GM18498 (cell line): Measurements from ENCODE around the gene AP5M1.
A peak's percentile ranks its signal among the peaks of the same experiment; 100 is the strongest.
"Not testable (repeated sequence)": the region's sequence is repeated elsewhere in the genome, so short reads cannot be mapped to it uniquely, and the experiment has no call there.

ENCODE experiments used
- ATAC-seq: cut with Tn5 transposase; IDR thresholded peaks from one replicate; pipeline ENCODE4 v1.9.1; 2021; ENCODE audit warnings: mild to moderate bottlenecking, moderate library complexity; ENCODE audit not compliant: unreplicated experiment

Gene AP5M1

DNA sequence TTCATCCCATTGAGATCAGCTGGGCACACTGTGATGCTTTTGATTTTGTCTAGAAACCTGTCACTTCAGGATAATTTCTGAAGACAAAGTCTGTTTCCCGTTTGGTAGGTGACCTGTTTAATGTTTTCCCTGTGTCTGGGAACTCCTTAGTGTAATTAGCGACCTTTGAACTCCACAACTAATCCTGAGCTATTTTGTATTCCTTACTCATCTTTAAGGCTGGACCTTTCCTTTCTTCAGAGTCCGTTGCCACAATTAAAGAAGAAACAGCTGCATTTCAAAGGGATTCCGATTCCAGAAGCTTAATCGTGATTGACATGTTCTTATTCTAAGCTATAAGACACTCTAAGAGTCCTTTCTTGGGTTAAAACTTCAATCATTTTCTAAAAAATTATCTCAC lies 22.0 kb downstream of the AP5M1 start:
- no peak for ATAC-seq

DNA sequence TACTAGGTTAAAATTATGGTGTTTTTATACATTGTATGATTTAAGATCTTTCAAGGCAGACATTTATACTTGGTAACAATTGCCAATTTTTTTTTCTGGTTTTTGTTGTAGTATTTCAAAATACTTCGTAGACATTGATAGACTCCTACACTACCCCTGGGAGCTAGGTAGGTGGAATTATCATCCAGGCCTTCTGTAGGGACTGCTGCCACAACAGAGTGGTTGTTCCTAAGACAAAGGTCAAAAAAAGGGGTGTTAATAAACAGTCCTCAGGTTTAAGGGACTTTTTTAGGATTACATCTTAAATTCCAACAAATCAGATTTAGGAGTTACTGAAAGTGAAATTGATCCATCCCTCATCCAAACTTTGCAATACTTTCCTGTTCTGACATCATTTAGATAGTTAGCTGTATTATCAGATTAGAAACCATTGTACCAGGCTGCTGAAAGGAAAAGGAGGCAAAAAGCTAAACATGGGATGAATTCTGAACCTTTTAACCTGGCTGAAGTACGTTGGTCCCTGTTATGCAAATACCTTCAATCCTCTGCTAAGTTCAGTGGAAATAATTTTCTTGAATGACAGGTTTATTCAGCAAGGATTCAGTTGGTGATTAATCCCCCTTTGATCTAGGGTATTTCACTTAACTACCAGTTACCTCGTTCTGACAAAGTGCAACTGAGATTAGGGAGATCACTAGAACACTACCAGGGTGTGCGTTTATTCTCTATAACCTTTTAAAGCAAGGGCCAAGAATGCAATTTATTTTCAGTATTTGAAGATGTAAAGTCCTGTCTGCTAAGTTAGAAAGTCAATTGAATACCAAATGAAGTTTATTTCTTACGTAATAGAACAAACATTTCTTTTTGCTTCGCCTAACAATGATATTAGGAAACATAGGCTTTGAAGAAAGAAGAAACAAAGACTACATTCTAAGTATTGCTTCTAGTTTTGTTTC lies 23.2 kb downstream of the AP5M1 start:
- no peak for ATAC-seq

- ATAC-seq, result no peak
Observed at GRCh38 chr14:57293866-57294837, 25.4 kb downstream of the AP5M1 start.

- ATAC-seq, result no peak
Observed at GRCh38 chr14:57295239-57295638, 26.5 kb downstream of the AP5M1 start.

GRCh38 chr14:57297852-57298251 lies 29.1 kb downstream of the AP5M1 start:
- no peak for ATAC-seq

DNA sequence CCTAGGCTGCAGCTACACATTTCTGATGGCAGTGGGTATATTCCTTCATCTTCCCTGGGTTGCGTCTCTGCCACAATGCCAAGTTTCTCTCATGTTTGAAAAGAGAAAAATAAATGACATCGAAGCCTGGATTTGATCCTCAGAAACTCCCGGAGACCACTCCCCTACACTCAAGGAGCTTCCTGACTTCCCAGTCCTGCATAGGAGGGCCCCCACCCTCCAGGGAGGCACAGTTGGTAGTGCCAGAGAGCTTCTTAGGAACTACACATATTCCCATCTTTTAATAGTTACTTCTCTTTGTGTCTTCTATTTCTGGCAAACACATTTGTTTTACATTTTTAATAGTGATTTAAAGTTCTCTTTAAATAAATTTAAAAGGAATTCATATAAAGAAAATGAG lies 30.7 kb downstream of the AP5M1 start:
- no peak for ATAC-seq

DNA sequence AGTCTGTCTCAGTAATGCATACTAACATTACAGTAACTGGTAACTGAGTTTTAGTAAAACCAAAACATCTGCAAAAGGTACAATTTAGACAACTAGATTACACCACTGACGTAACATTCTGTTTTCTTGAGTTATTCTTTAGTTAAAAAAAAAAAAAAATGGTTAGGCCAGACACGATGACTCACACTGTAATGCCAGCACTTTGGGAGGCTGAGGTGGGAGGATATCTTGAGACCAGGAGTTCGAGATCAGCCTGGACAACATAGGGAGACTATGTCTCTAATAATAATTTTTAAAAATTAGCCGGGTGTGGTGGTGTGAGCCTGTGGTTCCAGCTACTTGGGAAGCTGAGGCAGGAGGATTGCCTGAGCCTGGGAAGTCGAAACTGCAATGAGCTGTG lies 34.1 kb downstream of the AP5M1 start:
- ATAC-seq, result no peak

DNA sequence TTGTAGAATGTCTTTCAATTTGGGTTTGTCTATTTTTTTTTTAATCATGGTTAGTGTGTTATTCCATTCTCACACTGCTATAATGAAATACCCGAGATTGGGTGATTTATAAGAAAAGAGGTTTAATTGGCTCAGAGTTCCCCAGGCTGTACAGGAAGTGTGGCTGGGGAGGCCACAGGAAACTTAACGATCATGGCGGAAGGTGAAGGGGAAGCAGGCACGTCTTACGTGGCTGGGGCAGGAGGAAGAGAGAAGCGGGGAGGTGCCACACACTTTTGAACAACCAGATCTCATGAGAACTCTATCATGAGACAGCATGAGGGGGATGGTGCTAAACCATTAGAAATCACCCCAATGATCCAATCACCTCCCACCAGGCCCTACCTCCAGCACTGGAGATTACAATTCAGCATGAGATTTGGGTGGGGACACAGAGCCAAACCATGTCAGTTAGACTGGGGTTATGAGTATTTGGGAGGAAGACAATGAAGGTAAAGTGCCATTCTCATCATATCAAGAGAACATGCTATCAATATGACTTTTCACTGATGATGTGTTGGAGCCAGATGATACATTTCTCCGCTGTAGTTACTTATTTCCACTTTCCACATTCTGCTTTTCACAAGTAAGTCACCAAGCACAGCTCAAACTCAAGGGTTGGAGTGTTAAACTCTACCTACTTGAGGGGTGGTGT lies 45.8 kb downstream of the AP5M1 start:
- no peak for ATAC-seq

- peak; percentile 60 for ATAC-seq
Observed at GRCh38 chr14:57317248-57317833, 48.6 kb downstream of the AP5M1 start.

- no peak for ATAC-seq
Observed at GRCh38 chr14:57319636-57320192, 50.9 kb downstream of the AP5M1 start.

DNA sequence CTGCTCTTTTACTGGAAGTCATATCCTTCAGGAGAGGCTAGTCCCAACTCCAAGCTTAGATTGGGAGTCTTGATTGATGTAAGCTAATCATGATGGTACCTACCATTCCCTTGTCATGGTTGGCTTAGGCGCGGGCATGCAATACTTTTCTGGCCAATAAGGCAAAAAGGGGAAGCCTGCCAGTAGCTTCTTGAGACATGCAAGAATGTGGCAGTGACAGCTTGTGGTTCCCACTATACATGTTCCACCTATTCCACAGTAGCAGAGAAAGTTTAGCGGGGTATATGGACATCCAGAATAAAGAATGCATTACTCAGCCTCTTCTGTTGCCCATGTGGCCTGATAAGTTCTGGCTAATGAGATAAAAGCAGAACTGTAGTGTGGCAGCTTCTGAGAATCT lies 55.0 kb downstream of the AP5M1 start:
- no peak for ATAC-seq

DNA sequence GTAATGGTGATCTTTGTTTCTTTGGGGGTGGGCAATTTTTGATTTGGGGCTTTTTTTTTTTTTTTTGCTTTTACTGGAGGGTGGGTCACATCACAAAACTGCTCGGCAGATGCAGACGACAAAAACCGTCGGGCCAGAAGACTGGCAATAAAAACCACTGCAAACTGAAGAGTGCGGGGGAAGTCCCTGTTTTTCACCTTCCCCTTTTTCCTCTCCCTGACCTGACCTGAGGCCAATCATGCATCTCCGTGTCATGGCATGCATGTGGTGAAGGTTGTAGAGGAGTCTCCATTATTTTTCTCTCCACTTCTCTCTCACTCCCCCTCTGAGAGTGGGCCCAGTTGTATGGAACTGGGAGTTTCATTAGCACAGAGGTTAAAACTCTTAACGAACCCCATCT lies 57.5 kb downstream of the AP5M1 start:
- ATAC-seq, result peak; percentile 76

DNA sequence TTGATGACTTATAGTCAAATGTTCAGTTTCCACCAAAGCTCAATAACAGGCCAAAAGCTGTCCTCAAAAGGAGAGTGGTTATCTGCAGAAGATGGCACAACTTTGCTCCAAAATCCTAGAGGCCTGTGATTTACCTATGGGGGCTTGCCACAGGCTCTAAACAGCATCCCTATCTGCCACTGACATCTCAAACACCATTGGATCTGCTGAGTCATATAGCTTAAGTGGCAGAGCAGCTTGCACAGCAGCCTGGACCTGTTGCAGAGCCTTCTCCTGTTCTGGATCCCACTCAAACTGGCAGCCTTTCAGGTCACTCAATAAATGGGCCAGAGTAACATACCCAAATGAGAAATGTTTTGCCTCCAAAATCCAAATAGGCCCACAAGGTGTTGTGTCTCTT lies 61.1 kb downstream of the AP5M1 start:
- ATAC-seq, result no peak

GRCh38 chr14:57332475-57332874 lies 63.7 kb downstream of the AP5M1 start:
- ATAC-seq, result not testable (repeated sequence)

DNA sequence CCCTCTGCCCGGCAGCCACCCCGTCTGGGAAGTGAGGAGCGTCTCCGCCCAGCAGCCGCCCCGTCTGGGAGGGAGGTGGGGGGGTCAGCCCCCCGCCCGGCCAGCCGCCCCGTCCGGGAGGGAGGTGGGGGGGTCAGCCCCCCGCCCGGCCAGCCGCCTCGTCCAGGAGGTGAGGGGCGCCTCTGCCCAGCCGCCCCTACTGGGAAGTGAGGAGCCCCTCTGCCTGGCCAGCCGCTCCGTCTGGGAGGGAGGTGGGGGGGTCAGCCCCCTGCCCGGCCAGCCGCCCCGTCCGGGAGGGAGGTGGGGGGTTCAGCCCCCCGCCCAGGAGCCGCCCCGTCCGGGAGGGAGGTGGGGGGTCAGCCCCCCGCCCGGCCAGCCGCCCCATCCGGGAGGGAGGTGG lies 65.0 kb downstream of the AP5M1 start:
- ATAC-seq, result not testable (repeated sequence)

DNA sequence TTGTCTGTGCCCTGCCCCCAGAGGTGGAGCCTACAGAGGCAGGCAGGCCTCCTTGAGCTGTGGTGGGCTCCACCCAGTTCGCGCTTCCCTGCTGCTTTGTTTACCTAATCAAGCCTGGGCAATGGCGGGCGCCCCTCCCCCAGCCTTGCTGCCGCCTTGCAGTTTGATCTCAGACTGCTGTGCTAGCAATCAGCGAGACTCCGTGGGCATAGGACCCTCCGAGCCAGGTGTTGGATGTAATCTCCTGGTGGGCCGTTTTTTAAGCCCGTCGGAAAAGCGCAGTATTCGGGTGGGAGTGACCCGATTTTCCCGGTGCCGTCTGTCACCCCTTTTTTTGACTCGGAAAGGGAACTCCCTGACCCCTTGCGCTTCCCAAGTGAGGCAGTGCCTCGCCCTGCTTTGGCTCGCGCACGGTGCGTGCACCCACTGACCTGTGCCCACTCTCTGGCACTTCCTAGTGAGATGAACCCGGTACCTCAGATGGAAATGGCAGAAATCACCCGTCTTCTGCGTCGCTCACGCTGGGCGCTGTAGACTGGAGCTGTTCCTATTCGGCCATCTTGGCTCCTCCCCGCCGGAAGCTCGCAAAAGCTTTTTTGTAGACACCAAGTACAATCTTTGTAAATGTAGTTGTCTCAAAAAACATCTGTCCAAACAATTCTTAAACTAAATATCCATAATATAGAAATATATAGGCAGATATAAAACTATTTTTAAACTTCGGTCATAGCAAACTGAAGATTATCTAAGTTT lies 75.0 kb downstream of the AP5M1 start:
- ATAC-seq, result not testable (repeated sequence)

GRCh38 chr14:57345106-57345505 lies 76.3 kb downstream of the AP5M1 start:
- ATAC-seq, result no peak

DNA sequence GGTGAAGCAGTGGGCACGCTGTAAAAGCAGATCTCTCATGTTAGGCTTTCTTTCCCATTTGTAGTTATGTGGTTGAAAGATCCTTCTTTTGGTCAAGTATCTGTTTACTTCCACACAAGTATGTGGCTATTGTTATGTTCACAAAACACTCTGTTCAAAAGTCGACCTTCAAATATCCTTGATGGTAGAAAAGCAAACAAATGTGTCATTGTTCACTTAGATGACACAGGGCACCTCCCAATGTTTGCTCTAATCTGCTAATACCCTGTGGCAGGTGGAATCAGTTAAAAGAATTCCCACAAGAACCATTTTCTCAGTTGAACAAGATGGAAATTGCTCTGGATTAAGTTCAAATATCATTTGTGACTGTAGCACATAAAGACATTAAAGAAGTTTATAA lies 78.0 kb downstream of the AP5M1 start:
- ATAC-seq, result no peak
